ENCODE measurements around the gene SMIM33. TPM values are rescaled to one million over a fixed set of nuclear protein-coding genes. Genes with fewer than 3 reads are reported as not detected.

SMIM33 gene
- total RNA-seq, 1 experiment from 2014 or later, result not detected

DNA sequence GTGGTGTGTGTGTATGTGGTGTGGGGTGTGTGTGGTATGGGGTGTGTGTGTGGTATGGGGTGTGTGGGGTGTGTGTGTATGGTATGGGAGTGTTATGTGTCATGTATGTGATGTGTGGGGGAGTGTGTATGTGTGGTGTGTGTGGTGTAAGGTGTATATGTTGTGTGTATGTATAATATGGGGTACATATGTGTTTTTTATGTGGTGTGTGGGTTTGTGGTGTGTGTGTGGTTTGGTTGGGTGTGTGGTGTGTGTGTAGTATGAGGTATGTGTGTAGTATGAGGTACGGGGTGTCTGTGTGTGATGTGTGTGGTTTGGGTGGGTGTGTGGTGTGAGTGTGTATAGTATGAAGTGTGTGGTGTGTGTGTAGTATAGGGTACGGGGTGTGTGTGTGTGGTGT, 19.6 kb upstream of the SMIM33 start:
- Mint-ChIP-seq H3K9me3 (no peaks in the 10 kb centered on the region), H3K27me3 (ENCODE audit: low read depth) (no peaks in the 10 kb centered on the region; the same call in 1 of the 2 replicates), H3K4me1 (no peaks in the 10 kb centered on the region), H3K4me3 (no peak overlapping the region), H3K27ac (no peak overlapping the region), H3K36me3 (ENCODE audit: insufficient read depth in 1 of 3, low read depth in 3 of 3) (no peaks in the 10 kb centered on the region)
- Histone ChIP-seq H3K23ac (ENCODE audit: insufficient read length, low read depth, low read length) (no peak overlapping the region), H2BK12ac (ENCODE audit: insufficient read length, low read depth, low read length) (no peak overlapping the region), H2AK5ac (ENCODE audit: insufficient read length, low read length) (no peak overlapping the region), H3K23me2 (ENCODE audit: insufficient read length, low read depth, low read length, poor library complexity, severe bottlenecking) (no peaks in the 10 kb centered on the region), H3K79me1 (ENCODE audit: insufficient read depth, low read depth, low read length, poor library complexity, severe bottlenecking) (no peaks in the 10 kb centered on the region), H2BK120ac (ENCODE audit: low read depth, low read length, poor library complexity, severe bottlenecking) (no peak overlapping the region), H3K9ac (ENCODE audit: extremely low read depth, insufficient read length, low read length) (no peak overlapping the region), H4K20me1 (ENCODE audit: control insufficient read depth, insufficient read depth, insufficient read length) (no peaks in the 10 kb centered on the region), H4K91ac (ENCODE audit: insufficient read length, low read depth, low read length) (no peak overlapping the region), H3K4ac (ENCODE audit: low read depth, low read length) (no peak overlapping the region), H4K5ac (ENCODE audit: insufficient read length, low read depth, low read length) (no peak overlapping the region), H3K27ac (ENCODE audit: insufficient read length, low read depth, low read length) (no peak overlapping the region), H3K56ac (ENCODE audit: insufficient read length, low read depth, low read length) (no peak overlapping the region), H3K9me3 (ENCODE audit: control insufficient read depth, low read depth, low read length) (no peaks in the 10 kb centered on the region), H2BK5ac (ENCODE audit: insufficient read length, low read length) (no peak overlapping the region), H4K8ac (replicated peaks; ENCODE audit: insufficient read length, low read depth, low read length) (no peak overlapping the region), H2BK20ac (ENCODE audit: low read depth, low read length, poor library complexity, severe bottlenecking) (no peak overlapping the region), H2BK15ac (ENCODE audit: low read depth, low read length) (no peak overlapping the region), H3K79me2 (ENCODE audit: insufficient read depth, low read length) (no peaks in the 10 kb centered on the region), H3T11ph (ENCODE audit: low read length) (no peak overlapping the region), H3K4me1 (ENCODE audit: insufficient read depth, low read length) (no peaks in the 10 kb centered on the region), H2AFZ (ENCODE audit: low read length) (no peak overlapping the region), H3K27me3 (ENCODE audit: insufficient read depth, low read length) (no peaks in the 10 kb centered on the region), H3K4me2 (ENCODE audit: insufficient read depth, insufficient read length, low read length) (no peak overlapping the region), H3K14ac (ENCODE audit: insufficient read depth, low read length) (no peak overlapping the region), H3K18ac (ENCODE audit: insufficient read length, low read depth, low read length) (no peak overlapping the region)
- no peak for DNase-seq
- WGBS (ENCODE audit: extremely low coverage, insufficient read length, low lambda C conversion rate), result 100% methylated on average over 2 of the region's 2 CpGs
- TF ChIP-seq, protein P1, sequence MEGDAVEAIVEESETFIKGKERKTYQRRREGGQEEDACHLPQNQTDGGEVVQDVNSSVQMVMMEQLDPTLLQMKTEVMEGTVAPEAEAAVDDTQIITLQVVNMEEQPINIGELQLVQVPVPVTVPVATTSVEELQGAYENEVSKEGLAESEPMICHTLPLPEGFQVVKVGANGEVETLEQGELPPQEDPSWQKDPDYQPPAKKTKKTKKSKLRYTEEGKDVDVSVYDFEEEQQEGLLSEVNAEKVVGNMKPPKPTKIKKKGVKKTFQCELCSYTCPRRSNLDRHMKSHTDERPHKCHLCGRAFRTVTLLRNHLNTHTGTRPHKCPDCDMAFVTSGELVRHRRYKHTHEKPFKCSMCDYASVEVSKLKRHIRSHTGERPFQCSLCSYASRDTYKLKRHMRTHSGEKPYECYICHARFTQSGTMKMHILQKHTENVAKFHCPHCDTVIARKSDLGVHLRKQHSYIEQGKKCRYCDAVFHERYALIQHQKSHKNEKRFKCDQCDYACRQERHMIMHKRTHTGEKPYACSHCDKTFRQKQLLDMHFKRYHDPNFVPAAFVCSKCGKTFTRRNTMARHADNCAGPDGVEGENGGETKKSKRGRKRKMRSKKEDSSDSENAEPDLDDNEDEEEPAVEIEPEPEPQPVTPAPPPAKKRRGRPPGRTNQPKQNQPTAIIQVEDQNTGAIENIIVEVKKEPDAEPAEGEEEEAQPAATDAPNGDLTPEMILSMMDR (conservative IDR thresholded peaks at IDR 0.05), result no peak
